ENCODE measurements around the gene UGT8. TPM values are rescaled to one million over a fixed set of nuclear protein-coding genes. Genes with fewer than 3 reads are reported as not detected.

Gene UGT8
- total RNA-seq, 6 experiments from 2014 or later: not detected

- no peak for TF ChIP-seq CTCF (IDR thresholded peaks at IDR 0.05)
- no peak overlapping the region for H3K27ac Mint-ChIP-seq
- no peak for DNase-seq
Measured at GRCh38 chr4:114674080-114674479, 75.5 kb downstream of the UGT8 start.

GRCh38 chr4:114677346-114677979 is 78.9 kb downstream of the UGT8 start:
- H3K4me1 Mint-ChIP-seq (ENCODE audit: low read depth): no peaks in the 10 kb centered on the region
- no peak overlapping the region for H3K27ac Mint-ChIP-seq
- H3K9me3 Mint-ChIP-seq: no peaks in the 10 kb centered on the region
- H3K4me3 Mint-ChIP-seq: no peak overlapping the region
- no peak for TF ChIP-seq CTCF (IDR thresholded peaks at IDR 0.05)
- no peak for DNase-seq
- H3K27me3 Mint-ChIP-seq (ENCODE audit: insufficient read depth): no peaks in the 10 kb centered on the region
- no peaks in the 10 kb centered on the region for H3K36me3 Mint-ChIP-seq (ENCODE audit: low read depth)

More at GRCh38 chr4:114674080-114674479, 75.5 kb downstream of the UGT8 start:
- no peaks in the 10 kb centered on the region for H3K9me3 Mint-ChIP-seq
- no peaks in the 10 kb centered on the region for H3K36me3 Mint-ChIP-seq (ENCODE audit: low read depth)
- peaks cover 1% of the 10 kb centered on the region for H3K27me3 Mint-ChIP-seq (ENCODE audit: insufficient read depth)
- no peak overlapping the region for H3K4me3 Mint-ChIP-seq
- no peaks in the 10 kb centered on the region for H3K4me1 Mint-ChIP-seq (ENCODE audit: low read depth)

GRCh38 chr4:114684462-114684861 is 85.9 kb downstream of the UGT8 start:
- DNase-seq: no peak

GRCh38 chr4:114688059-114688458 is 89.5 kb downstream of the UGT8 start:
- Mint-ChIP-seq H3K27me3 (ENCODE audit: insufficient read depth) (peaks cover 6% of the 10 kb centered on the region), H3K4me1 (ENCODE audit: low read depth) (no peaks in the 10 kb centered on the region), H3K9me3 (no peaks in the 10 kb centered on the region), H3K27ac (no peak overlapping the region), H3K4me3 (no peak overlapping the region), H3K36me3 (ENCODE audit: low read depth) (no peaks in the 10 kb centered on the region)
- DNase-seq: no peak
- no peak for TF ChIP-seq CTCF (IDR thresholded peaks at IDR 0.05)

More at GRCh38 chr4:114684462-114684861, 85.9 kb downstream of the UGT8 start:
- H3K36me3 Mint-ChIP-seq (ENCODE audit: low read depth): no peaks in the 10 kb centered on the region
- H3K27me3 Mint-ChIP-seq (ENCODE audit: insufficient read depth): peaks cover 6% of the 10 kb centered on the region
- no peaks in the 10 kb centered on the region for H3K4me1 Mint-ChIP-seq (ENCODE audit: low read depth)
- no peaks in the 10 kb centered on the region for H3K9me3 Mint-ChIP-seq
- no peak for TF ChIP-seq CTCF (IDR thresholded peaks at IDR 0.05)
- H3K4me3 Mint-ChIP-seq: no peak overlapping the region
- no peak overlapping the region for H3K27ac Mint-ChIP-seq

- no peaks in the 10 kb centered on the region for H3K9me3 Mint-ChIP-seq
- no peak for DNase-seq
- H3K4me1 Mint-ChIP-seq (ENCODE audit: low read depth): no peaks in the 10 kb centered on the region
- no peak for TF ChIP-seq CTCF (IDR thresholded peaks at IDR 0.05)
- H3K4me3 Mint-ChIP-seq: no peak overlapping the region
- H3K36me3 Mint-ChIP-seq (ENCODE audit: low read depth): no peaks in the 10 kb centered on the region
- peaks cover 4% of the 10 kb centered on the region for H3K27me3 Mint-ChIP-seq (ENCODE audit: insufficient read depth)
- no peak overlapping the region for H3K27ac Mint-ChIP-seq
Measured at GRCh38 chr4:114690571-114690970, 92.0 kb downstream of the UGT8 start.

Data from HFFc6 (cell line).